RWPE1 (cell line): ENCODE data around the gene TECR.
"Not testable (repeated sequence)": the region's sequence is repeated elsewhere in the genome, so short reads cannot be mapped to it uniquely, and the experiment has no call there.

ENCODE experiments used
- CTCF ChIA-PET: fragments of 350-600 bp; sonication (Branson Sonifier 250); formaldehyde crosslinking; extraction: SDS; loops from one replicate; lab custom pipeline; 2021; lab: Yijun Ruan, JAX
- POLR2A ChIA-PET: fragments of 400-600 bp; formaldehyde crosslinking; extraction: SDS; loops from one replicate; lab custom pipeline; 2020; ENCODE audit warnings: antibody characterized with exemption; ENCODE audit not compliant: low non-redundant PET; lab: Yijun Ruan, JAX
- DNase-seq: peaks from one replicate; pipeline ENCODE4 v3.0.0; 2012; ENCODE audit warnings: low spot score
- H3K27ac ChIP-seq: fragments of 450-650 bp; 2 replicates; pipeline ENCODE4 v1.5.1; 2017
- TF ChIP-seq, protein P1 (sequence below): fragments of 450-650 bp; conservative IDR thresholded peaks from 2 replicates; pipeline ENCODE4 v1.5.1; 2017; ENCODE audit warnings: low read depth, mild to moderate bottlenecking

The TECR gene

DNA sequence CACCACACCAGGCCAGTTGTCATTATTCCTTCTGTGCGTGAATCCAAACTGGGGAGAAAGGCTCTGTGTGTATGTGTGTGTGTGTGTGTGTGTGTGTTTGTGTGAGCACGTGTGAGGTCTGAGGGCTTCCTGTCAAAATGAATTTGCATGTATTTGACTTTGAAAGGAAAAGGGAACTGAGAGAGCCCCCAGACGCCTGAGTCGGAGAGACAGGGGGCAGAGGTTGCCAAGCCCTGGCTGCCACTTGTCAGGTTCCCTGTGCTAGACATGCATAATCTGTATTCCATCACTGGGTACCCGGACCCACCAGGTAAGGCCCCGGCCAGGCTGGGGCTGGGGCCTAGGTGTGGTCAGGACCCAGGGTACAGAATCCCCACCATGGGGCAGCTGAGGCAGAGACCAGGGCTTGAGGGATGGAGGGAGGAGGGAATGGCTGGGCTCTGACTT is 53.5 kb downstream of the TECR start, which contains the start of gene CLEC17A:
Gene CLEC17A (plus strand): TSS at position 191 of the 447 bp plus-strand sequence. CDS start 77 bp downstream, at position 268.
- TF ChIP-seq, protein P1, sequence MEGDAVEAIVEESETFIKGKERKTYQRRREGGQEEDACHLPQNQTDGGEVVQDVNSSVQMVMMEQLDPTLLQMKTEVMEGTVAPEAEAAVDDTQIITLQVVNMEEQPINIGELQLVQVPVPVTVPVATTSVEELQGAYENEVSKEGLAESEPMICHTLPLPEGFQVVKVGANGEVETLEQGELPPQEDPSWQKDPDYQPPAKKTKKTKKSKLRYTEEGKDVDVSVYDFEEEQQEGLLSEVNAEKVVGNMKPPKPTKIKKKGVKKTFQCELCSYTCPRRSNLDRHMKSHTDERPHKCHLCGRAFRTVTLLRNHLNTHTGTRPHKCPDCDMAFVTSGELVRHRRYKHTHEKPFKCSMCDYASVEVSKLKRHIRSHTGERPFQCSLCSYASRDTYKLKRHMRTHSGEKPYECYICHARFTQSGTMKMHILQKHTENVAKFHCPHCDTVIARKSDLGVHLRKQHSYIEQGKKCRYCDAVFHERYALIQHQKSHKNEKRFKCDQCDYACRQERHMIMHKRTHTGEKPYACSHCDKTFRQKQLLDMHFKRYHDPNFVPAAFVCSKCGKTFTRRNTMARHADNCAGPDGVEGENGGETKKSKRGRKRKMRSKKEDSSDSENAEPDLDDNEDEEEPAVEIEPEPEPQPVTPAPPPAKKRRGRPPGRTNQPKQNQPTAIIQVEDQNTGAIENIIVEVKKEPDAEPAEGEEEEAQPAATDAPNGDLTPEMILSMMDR, result no peak
- ChIA-PET POLR2A (no interaction called here), CTCF (no interaction called here)
- no peak within 1 kb of the TSS for H3K27ac ChIP-seq
- DNase-seq, result no peak

- H3K27ac ChIP-seq, CTCF ChIA-PET, POLR2A ChIA-PET, DNase-seq: not testable (repeated sequence)
Measured at GRCh38 chr19:14584372-14584771, 55.0 kb downstream of the TECR start.

- CTCF ChIA-PET, DNase-seq, H3K27ac ChIP-seq, POLR2A ChIA-PET: not testable (repeated sequence)
Measured at GRCh38 chr19:14585187-14585586, 55.8 kb downstream of the TECR start.

- H3K27ac ChIP-seq, POLR2A ChIA-PET, DNase-seq, CTCF ChIA-PET: not testable (repeated sequence)
Measured at GRCh38 chr19:14589433-14589832, 60.0 kb downstream of the TECR start.

- ChIA-PET CTCF (no interaction called here), POLR2A (no interaction called here)
- no peak overlapping the region for H3K27ac ChIP-seq
- no peak for DNase-seq
- TF ChIP-seq, protein P1, result no peak
Measured at GRCh38 chr19:14595558-14595957, 66.2 kb downstream of the TECR start.

- TF ChIP-seq, protein P1, result no peak
- ChIA-PET POLR2A (no interaction called here), CTCF (no interaction called here)
- DNase-seq, result no peak
- H3K27ac ChIP-seq, result no peak overlapping the region
Measured at GRCh38 chr19:14599548-14600147, 70.3 kb downstream of the TECR start.

DNA sequence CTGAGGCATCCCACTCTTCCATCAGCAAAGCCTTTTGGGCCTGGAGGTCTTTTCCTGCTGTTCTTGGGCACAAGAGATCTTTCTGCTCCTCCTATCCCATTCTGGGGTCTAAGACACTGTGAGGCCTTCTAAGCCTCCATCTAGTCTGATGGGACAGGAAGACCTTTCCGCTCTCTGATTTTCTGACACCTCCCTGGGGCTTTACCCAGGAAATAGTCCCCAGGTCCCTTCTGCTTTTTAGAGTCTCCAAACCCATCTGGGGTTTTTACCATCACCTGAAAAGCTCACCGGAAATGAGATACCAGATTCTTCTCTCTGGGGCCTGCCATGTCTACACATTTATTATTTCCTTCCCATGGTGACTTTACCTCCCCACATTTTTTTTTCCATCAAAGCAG is 74.6 kb downstream of the TECR start:
- no peak for DNase-seq
- ChIA-PET POLR2A (no interaction called here), CTCF (interaction anchor here (0.7 kb wide), 1 partner anchor 376 kb away, joined by 4 read pairs; no protein-coding TSS in a partner anchor)
- no peak overlapping the region for H3K27ac ChIP-seq
- TF ChIP-seq, protein P1, result no peak

GRCh38 chr19:14606627-14607026 is 77.2 kb downstream of the TECR start:
- POLR2A ChIA-PET, result no interaction called here
- TF ChIP-seq, protein P1, result no peak
- H3K27ac ChIP-seq, result no peak overlapping the region
- CTCF ChIA-PET, result no interaction called here
- DNase-seq, result no peak
